Airway epithelial cell (primary cell): ENCODE results near the gene MGAT4B. TPM values are rescaled to one million over a fixed set of nuclear protein-coding genes. Genes with fewer than 3 reads are reported as not detected.

ENCODE experiments used
- total RNA-seq: library from RNA; depleted of rRNA; stranded (reverse); fragments of >200 nt; gene quantifications from 2 replicates; pipeline ENCODE4 v1.2.3, GENCODE V29; 2015

Gene MGAT4B
- total RNA-seq, result 108 and 116 TPM in 2 replicates

GRCh38 chr5:179806250-179807048 lies at the start of gene MGAT4B:
Gene MGAT4B, minus strand, starts transcription at chr5:179806866. Its CDS starts 283 bp downstream, at chr5:179806583.

DNA sequence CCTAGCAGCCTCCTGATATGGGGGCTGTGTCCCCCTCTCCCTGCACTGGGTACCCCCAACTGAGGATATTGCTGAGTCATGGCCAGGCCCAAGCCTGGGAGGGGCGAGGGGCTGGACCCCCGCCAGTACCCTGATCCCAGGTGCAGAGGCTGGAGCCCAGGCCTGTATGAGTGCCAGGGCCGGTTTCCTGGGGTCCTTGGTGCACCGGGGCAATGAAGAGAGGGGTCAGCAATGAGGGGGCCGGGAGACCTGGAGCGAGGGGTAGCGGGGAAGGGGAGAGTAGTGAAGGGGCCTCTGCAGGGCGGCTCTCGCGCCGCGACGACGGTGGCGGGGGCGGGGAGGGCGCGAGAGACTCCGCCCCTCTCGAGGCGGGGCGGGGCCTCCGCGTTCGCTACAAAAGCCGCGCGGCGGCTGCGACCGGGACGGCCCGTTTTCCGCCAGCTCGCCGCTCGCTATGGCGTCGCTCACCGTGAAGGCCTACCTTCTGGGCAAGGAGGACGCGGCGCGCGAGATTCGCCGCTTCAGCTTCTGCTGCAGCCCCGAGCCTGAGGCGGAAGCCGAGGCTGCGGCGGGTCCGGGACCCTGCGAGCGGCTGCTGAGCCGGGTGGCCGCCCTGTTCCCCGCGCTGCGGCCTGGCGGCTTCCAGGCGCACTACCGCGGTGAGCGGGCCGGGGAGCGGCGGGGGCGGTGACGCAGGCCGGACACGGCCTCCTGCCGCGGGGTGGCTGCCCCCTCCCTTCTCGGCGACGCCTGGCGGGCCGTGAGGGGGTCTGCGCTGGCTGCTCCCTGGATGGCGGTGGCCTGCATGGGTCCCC lies 14.0 kb upstream of the MGAT4B start, which contains the start of gene SQSTM1:
SQSTM1 (plus strand) TSS at position 423 of the 815 bp plus-strand sequence; CDS start at position 455, 32 bp downstream.

DNA sequence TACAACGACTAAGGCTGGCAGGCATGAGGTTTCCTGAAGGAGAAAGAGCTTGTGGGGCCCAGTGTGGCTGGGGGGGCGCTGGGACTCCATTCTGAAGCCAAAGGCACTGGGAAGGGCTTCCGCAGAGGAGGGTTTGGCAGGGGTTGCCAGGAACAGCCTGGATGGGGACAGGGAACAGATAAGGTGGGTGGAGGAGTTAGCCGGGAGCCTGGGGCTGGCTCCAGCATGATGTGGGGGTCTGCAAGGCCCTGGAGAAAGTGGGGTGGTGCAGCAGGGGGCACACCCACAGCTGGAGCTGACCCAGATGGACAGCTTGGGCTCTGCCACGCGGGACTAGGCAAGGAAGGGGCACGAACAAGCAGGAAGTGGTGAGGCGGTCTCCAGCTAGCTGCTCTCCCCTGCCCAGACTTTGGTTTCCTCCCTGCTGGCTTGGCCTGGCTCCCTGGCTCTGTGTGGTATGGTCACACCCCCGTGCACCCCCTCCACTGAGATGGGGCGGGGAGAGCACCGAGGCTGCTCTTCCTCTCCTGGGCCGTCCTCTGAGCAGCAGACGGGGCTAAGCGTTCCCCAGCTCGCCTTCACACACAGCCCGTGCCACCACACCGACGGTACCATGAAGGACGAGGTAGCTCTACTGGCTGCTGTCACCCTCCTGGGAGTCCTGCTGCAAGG lies 13.1 kb downstream of the MGAT4B start, which contains the start of gene LTC4S:
LTC4S (plus strand) TSS at position 519 of the 672 bp plus-strand sequence; CDS start at position 614, 95 bp downstream.

Other genes starting within 250 kb of the MGAT4B start
- gene HNRNPH1, start 183.2 kb downstream of the MGAT4B start, total RNA-seq, result 274 and 292 TPM in 2 replicates
- not detected in 2 replicates for gene CBY3, start 125.8 kb downstream of the MGAT4B start, total RNA-seq
- 283 and 325 TPM in 2 replicates for gene CANX, start 107.9 kb downstream of the MGAT4B start, total RNA-seq
- 9.4 and 14.7 TPM in 2 replicates for gene MAML1, start 74.0 kb downstream of the MGAT4B start, total RNA-seq
- 1.4 and 3.8 TPM in 2 replicates for gene LTC4S, start 12.9 kb downstream of the MGAT4B start, total RNA-seq
- gene SQSTM1, start 14.0 kb upstream of the MGAT4B start, total RNA-seq, result 108 and 113 TPM in 2 replicates
- 10.9 and 11.8 TPM in 2 replicates for gene MRNIP, start 52.0 kb upstream of the MGAT4B start, total RNA-seq
- gene TBC1D9B, start 101.0 kb upstream of the MGAT4B start, total RNA-seq, result 47.8 and 63.1 TPM in 2 replicates